Astrocyte (in vitro differentiated cells and primary cell): ENCODE measurements around the gene CD9.

Experiments
- CTCF ChIP-seq: IDR thresholded peaks from 2 replicates; pipeline ENCODE4 v1.5.1; 2011; ENCODE audit warnings: low read depth, mild to moderate bottlenecking, inconsistent platforms, low read length, moderate library complexity; ENCODE audit not compliant: insufficient read depth
- EZH2 ChIP-seq: IDR thresholded peaks from 2 replicates; pipeline ENCODE4 v1.6.1; 2012; ENCODE audit warnings: mild to moderate bottlenecking, low read length, inconsistent platforms; ENCODE audit not compliant: insufficient read depth

- no peak for TF ChIP-seq CTCF
- TF ChIP-seq EZH2 = no peak
Measured at GRCh38 chr12:6222078-6222654, 22.0 kb downstream of the CD9 start.
